ENCODE results near the gene GIMAP2. TPM values are rescaled to one million over a fixed set of nuclear protein-coding genes. Genes with fewer than 3 reads are reported as not detected.

GIMAP2 gene
- total RNA-seq, 1 donor from 2014 or later: 1.9 TPM

DNA sequence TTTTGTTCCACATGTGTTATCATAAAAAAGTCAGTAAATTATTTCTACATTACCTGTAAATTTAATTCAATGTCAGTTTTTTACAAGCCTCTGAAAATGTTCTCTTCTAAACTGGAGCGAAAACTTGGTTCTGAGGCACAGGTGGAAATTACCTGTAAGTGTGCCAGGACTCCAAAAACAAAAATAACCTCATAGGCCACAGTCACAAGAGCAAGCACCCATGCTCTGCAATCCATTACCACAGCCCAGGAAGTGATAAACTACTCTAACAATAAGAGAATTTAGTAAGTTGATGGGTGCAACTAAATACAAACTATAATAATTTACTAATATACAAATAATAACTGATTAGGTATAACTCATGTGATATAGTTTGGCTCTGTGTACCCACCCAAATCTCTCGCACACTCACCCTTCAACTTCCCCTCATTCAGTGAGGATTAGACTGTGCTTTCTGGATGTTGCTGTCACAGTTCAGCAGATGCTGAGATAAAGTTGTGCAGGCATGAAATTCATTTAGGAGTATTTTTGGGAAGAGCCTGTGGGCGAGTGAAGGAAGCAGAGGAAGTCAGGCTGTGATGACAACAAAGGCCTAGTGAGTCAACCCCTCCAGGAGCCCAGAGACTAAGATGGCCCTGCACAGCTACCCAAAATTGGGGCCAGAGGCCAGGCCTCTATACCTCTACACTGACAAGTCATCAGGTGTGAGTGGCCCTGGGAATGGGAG, 37.0 kb upstream of the GIMAP2 start:
- no peaks in the 10 kb centered on the region for H3K4me1 Mint-ChIP-seq (ENCODE audit: unreplicated experiment)
- no peak overlapping the region for H3K4me3 Mint-ChIP-seq (ENCODE audit: unreplicated experiment)
- H3K27me3 Mint-ChIP-seq (ENCODE audit: unreplicated experiment): peaks cover 3% of the 10 kb centered on the region
- no peak for TF ChIP-seq CTCF (IDR thresholded peaks at IDR 0.05; ENCODE audit: unreplicated experiment)
- H3K36me3 Mint-ChIP-seq (ENCODE audit: low read depth, unreplicated experiment): no peaks in the 10 kb centered on the region
- DNase-seq (ENCODE audit: low spot score): no peak
- H3K27ac Mint-ChIP-seq (ENCODE audit: unreplicated experiment): no peak overlapping the region
- H3K9me3 Mint-ChIP-seq (ENCODE audit: unreplicated experiment): peaks cover 6% of the 10 kb centered on the region

- Mint-ChIP-seq H3K27ac (ENCODE audit: unreplicated experiment) (no peak overlapping the region), H3K27me3 (ENCODE audit: unreplicated experiment) (peaks cover 3% of the 10 kb centered on the region), H3K4me1 (ENCODE audit: unreplicated experiment) (no peaks in the 10 kb centered on the region), H3K36me3 (ENCODE audit: low read depth, unreplicated experiment) (peaks cover 5% of the 10 kb centered on the region), H3K9me3 (ENCODE audit: unreplicated experiment) (peaks cover 6% of the 10 kb centered on the region), H3K4me3 (ENCODE audit: unreplicated experiment) (no peak overlapping the region)
- TF ChIP-seq CTCF (IDR thresholded peaks at IDR 0.05; ENCODE audit: unreplicated experiment): no peak
- DNase-seq (ENCODE audit: low spot score): no peak
Measured at GRCh38 chr7:150649080-150649385, 36.5 kb upstream of the GIMAP2 start.

GRCh38 chr7:150654692-150655091, 30.8 kb upstream of the GIMAP2 start:
- no peaks in the 10 kb centered on the region for H3K9me3 Mint-ChIP-seq (ENCODE audit: unreplicated experiment)
- H3K4me1 Mint-ChIP-seq (ENCODE audit: unreplicated experiment): peaks cover 3% of the 10 kb centered on the region
- H3K36me3 Mint-ChIP-seq (ENCODE audit: low read depth, unreplicated experiment): peaks cover 5% of the 10 kb centered on the region
- DNase-seq (ENCODE audit: low spot score): no peak
- no peak overlapping the region for H3K27ac Mint-ChIP-seq (ENCODE audit: unreplicated experiment)
- H3K4me3 Mint-ChIP-seq (ENCODE audit: unreplicated experiment): no peak overlapping the region
- no peaks in the 10 kb centered on the region for H3K27me3 Mint-ChIP-seq (ENCODE audit: unreplicated experiment)
- no peak for TF ChIP-seq CTCF (IDR thresholded peaks at IDR 0.05; ENCODE audit: unreplicated experiment)

- Mint-ChIP-seq H3K36me3 (ENCODE audit: low read depth, unreplicated experiment) (peaks cover 8% of the 10 kb centered on the region), H3K27me3 (ENCODE audit: unreplicated experiment) (no peaks in the 10 kb centered on the region), H3K9me3 (ENCODE audit: unreplicated experiment) (no peaks in the 10 kb centered on the region), H3K27ac (ENCODE audit: unreplicated experiment) (no peak overlapping the region), H3K4me3 (ENCODE audit: unreplicated experiment) (no peak overlapping the region), H3K4me1 (ENCODE audit: unreplicated experiment) (peaks cover 3% of the 10 kb centered on the region)
- no peak for TF ChIP-seq CTCF (IDR thresholded peaks at IDR 0.05; ENCODE audit: unreplicated experiment)
- no peak for DNase-seq (ENCODE audit: low spot score)
Measured at GRCh38 chr7:150656047-150656446, 29.5 kb upstream of the GIMAP2 start.

DNA sequence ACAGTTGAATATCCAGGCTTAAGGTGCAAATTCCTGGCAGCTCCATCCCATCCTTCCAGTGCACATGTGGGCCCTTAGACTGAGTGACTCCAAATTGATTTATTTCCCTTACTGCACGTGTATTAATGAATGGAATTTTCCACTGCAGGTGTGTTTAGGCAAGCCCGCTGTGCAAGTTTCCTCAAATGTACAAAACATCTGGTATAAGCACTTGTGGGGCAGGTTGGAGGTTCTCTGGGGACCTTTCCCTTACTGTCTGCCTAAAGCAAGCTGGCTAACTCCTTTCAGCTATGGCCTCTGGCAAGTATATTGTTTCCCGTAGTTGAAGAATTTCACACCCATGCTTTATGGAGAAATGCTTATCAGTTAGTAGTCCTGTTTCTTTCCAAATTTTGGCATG, 28.0 kb upstream of the GIMAP2 start:
- Mint-ChIP-seq H3K4me1 (ENCODE audit: unreplicated experiment) (peaks cover 3% of the 10 kb centered on the region), H3K9me3 (ENCODE audit: unreplicated experiment) (no peaks in the 10 kb centered on the region), H3K27ac (ENCODE audit: unreplicated experiment) (no peak overlapping the region), H3K36me3 (ENCODE audit: low read depth, unreplicated experiment) (peaks cover 8% of the 10 kb centered on the region), H3K27me3 (ENCODE audit: unreplicated experiment) (no peaks in the 10 kb centered on the region), H3K4me3 (ENCODE audit: unreplicated experiment) (no peak overlapping the region)
- DNase-seq (ENCODE audit: low spot score): no peak
- no peak for TF ChIP-seq CTCF (IDR thresholded peaks at IDR 0.05; ENCODE audit: unreplicated experiment)
